ENCODE results near the gene GSPT2.

GSPT2 gene

GRCh38 chrX:51795136-51795535 lies 51.9 kb downstream of the GSPT2 start:
- Histone ChIP-seq H3K4me3 (ENCODE audit: low read length) (no peak overlapping the region), H3K9me3 (replicated peaks; ENCODE audit: insufficient read depth, low read length) (no peaks in the 10 kb centered on the region), H4K20me1 (ENCODE audit: insufficient read depth, low read length) (no peaks in the 10 kb centered on the region), H3K4me1 (ENCODE audit: low read length) (no peaks in the 10 kb centered on the region), H2AFZ (ENCODE audit: low read length) (no peak overlapping the region), H3K27me3 (replicated peaks; ENCODE audit: insufficient read depth, low read length) (no peaks in the 10 kb centered on the region), H3F3A (ENCODE audit: insufficient read depth, low read length) (no peaks in the 10 kb centered on the region), H3K9ac (ENCODE audit: low read length) (no peak overlapping the region), H3K36me3 (replicated peaks; ENCODE audit: insufficient read depth, low read length) (no peaks in the 10 kb centered on the region), H3K79me2 (ENCODE audit: low read length) (no peaks in the 10 kb centered on the region), H3K9me2 (replicated peaks; ENCODE audit: insufficient read depth, low read length) (no peaks in the 10 kb centered on the region), H3K4me2 (ENCODE audit: low read depth, low read length) (no peak overlapping the region), H3K27ac (ENCODE audit: low read length) (no peak overlapping the region)
- DNase-seq: no peak
- TF ChIP-seq CTCF (IDR thresholded peaks at IDR 0.05; ENCODE audit: low read length) (no peak), EZH2 (optimal IDR thresholded peaks at IDR 0.05; ENCODE audit: low read depth, low read length) (no peak), EZH2phosphoT487 (IDR thresholded peaks at IDR 0.05; ENCODE audit: low read length) (no peak)

All from MM.1S (cell line).